ENCODE data around the gene E2F4.
A peak's percentile ranks its signal among the peaks of the same experiment; 100 is the strongest.

The E2F4 gene

GRCh38 chr16:67174706-67175231 is 17.2 kb upstream of the E2F4 start:
- no peaks in the 10 kb centered on the region for H3K27me3 ChIP-seq (ENCODE audit: low read length)
- H4K20me1 ChIP-seq (ENCODE audit: low read depth, low read length): no peaks in the 10 kb centered on the region
- no peaks in the 10 kb centered on the region for H3K79me2 ChIP-seq (ENCODE audit: insufficient read depth, low read length)
- TF ChIP-seq CTCF (IDR thresholded peaks at IDR 0.05; ENCODE audit: insufficient read depth, low read length, poor library complexity, severe bottlenecking) (no peak), EZH2phosphoT487 (conservative IDR thresholded peaks at IDR 0.05; ENCODE audit: low read length) (no peak)
- no peaks in the 10 kb centered on the region for H3K9me2 ChIP-seq (replicated peaks; ENCODE audit: insufficient read depth, low read length)
- H3K9ac ChIP-seq (ENCODE audit: low read length): peak overlapping the region; percentile 29; the same call in 1 of the 2 replicates
- no peak overlapping the region for H2AFZ ChIP-seq (ENCODE audit: low read depth, low read length, severe bottlenecking)
- H3K36me3 ChIP-seq (ENCODE audit: low read length): no peaks in the 10 kb centered on the region
- no peaks in the 10 kb centered on the region for H3K9me3 ChIP-seq (ENCODE audit: insufficient read depth, low read length)
- H3K27ac ChIP-seq (ENCODE audit: low read depth, low read length): no peak overlapping the region
- no peaks in the 10 kb centered on the region for H3F3A ChIP-seq (ENCODE audit: insufficient read depth)
- no peak overlapping the region for H3K4me3 ChIP-seq (ENCODE audit: insufficient read depth, low read length, poor library complexity, severe bottlenecking)
- H3K4me2 ChIP-seq (ENCODE audit: low read depth, low read length, poor library complexity, severe bottlenecking): peak overlapping the region; percentile 51

GRCh38 chr16:67176662-67177061 is 15.3 kb upstream of the E2F4 start:
- Histone ChIP-seq H3F3A (ENCODE audit: insufficient read depth) (no peaks in the 10 kb centered on the region), H3K9me2 (replicated peaks; ENCODE audit: insufficient read depth, low read length) (no peaks in the 10 kb centered on the region), H3K36me3 (ENCODE audit: low read length) (no peaks in the 10 kb centered on the region), H3K4me2 (ENCODE audit: low read depth, low read length, poor library complexity, severe bottlenecking) (no peak overlapping the region), H3K27ac (ENCODE audit: low read depth, low read length) (no peak overlapping the region), H3K27me3 (ENCODE audit: low read length) (no peaks in the 10 kb centered on the region), H3K79me2 (ENCODE audit: insufficient read depth, low read length) (no peaks in the 10 kb centered on the region), H3K9ac (ENCODE audit: low read length) (no peak overlapping the region), H3K9me3 (ENCODE audit: insufficient read depth, low read length) (no peaks in the 10 kb centered on the region), H3K4me3 (ENCODE audit: insufficient read depth, low read length, poor library complexity, severe bottlenecking) (no peak overlapping the region), H4K20me1 (ENCODE audit: low read depth, low read length) (no peaks in the 10 kb centered on the region), H2AFZ (ENCODE audit: low read depth, low read length, severe bottlenecking) (no peak overlapping the region)
- TF ChIP-seq CTCF (IDR thresholded peaks at IDR 0.05; ENCODE audit: insufficient read depth, low read length, poor library complexity, severe bottlenecking) (no peak), EZH2phosphoT487 (conservative IDR thresholded peaks at IDR 0.05; ENCODE audit: low read length) (no peak)

GRCh38 chr16:67177743-67178699 is 13.9 kb upstream of the E2F4 start:
- Histone ChIP-seq H3K36me3 (ENCODE audit: low read length) (no peaks in the 10 kb centered on the region), H3K9ac (ENCODE audit: low read length) (no peak overlapping the region), H3F3A (ENCODE audit: insufficient read depth) (no peaks in the 10 kb centered on the region), H3K4me3 (ENCODE audit: insufficient read depth, low read length, poor library complexity, severe bottlenecking) (no peak overlapping the region), H3K27ac (ENCODE audit: low read depth, low read length) (no peak overlapping the region), H3K9me2 (replicated peaks; ENCODE audit: insufficient read depth, low read length) (no peaks in the 10 kb centered on the region), H2AFZ (ENCODE audit: low read depth, low read length, severe bottlenecking) (no peak overlapping the region), H3K9me3 (ENCODE audit: insufficient read depth, low read length) (no peaks in the 10 kb centered on the region), H3K27me3 (ENCODE audit: low read length) (no peaks in the 10 kb centered on the region), H4K20me1 (ENCODE audit: low read depth, low read length) (no peaks in the 10 kb centered on the region), H3K79me2 (ENCODE audit: insufficient read depth, low read length) (no peaks in the 10 kb centered on the region), H3K4me2 (ENCODE audit: low read depth, low read length, poor library complexity, severe bottlenecking) (no peak overlapping the region)
- no peak for TF ChIP-seq EZH2phosphoT487 (conservative IDR thresholded peaks at IDR 0.05; ENCODE audit: low read length)
- TF ChIP-seq CTCF (IDR thresholded peaks at IDR 0.05; ENCODE audit: insufficient read depth, low read length, poor library complexity, severe bottlenecking): no peak

All from SU-DHL-6 (cell line).